IMR-90 (cell line): ENCODE measurements around the gene FOXN3.

Experiments
- FOS ChIP-seq: fragments of 150-350 bp; IDR thresholded peaks from 2 replicates; pipeline ENCODE4 v1.6.1; 2016; ENCODE audit warnings: low read depth, low read length
- MXI1 ChIP-seq: IDR thresholded peaks from 2 replicates; pipeline ENCODE4 v1.6.1; 2012; ENCODE audit warnings: low read depth, mild to moderate bottlenecking, low read length, moderate library complexity, borderline replicate concordance
- NFE2L2 ChIP-seq: fragments of 150-350 bp; IDR thresholded peaks from 2 replicates; pipeline ENCODE4 v1.6.1; 2016; ENCODE audit warnings: low read depth, mild to moderate bottlenecking, low read length
- POLR2A ChIP-seq: IDR thresholded peaks from 2 replicates; pipeline ENCODE4 v1.6.1; 2012; ENCODE audit warnings: mild to moderate bottlenecking, low read depth, low read length
- RAD21 ChIP-seq: IDR thresholded peaks from 2 replicates; pipeline ENCODE4 v1.6.1; 2012; ENCODE audit warnings: low read length, improper control_type of control experiment
- RCOR1 ChIP-seq: IDR thresholded peaks from 2 replicates; pipeline ENCODE4 v1.6.1; 2012; ENCODE audit warnings: mild to moderate bottlenecking, low read length, improper control_type of control experiment; ENCODE audit not compliant: insufficient replicate concordance
- RFX5 ChIP-seq: IDR thresholded peaks from 2 replicates; pipeline ENCODE4 v1.8.0; 2012; ENCODE audit warnings: low read depth, mild to moderate bottlenecking, low read length, moderate library complexity
- TF ChIP-seq, protein P1 (sequence below): conservative IDR thresholded peaks from 2 replicates; pipeline ENCODE4 v1.5.1; 2012; ENCODE audit warnings: mild to moderate bottlenecking, low read depth, low read length, improper control_type of control experiment
- TF ChIP-seq, protein P2 (sequence below): fragments of 150-350 bp; IDR thresholded peaks from 2 replicates; pipeline ENCODE4 v1.6.1; 2016; ENCODE audit warnings: low read depth, mild to moderate bottlenecking, low read length, moderate library complexity, borderline replicate concordance
- TF ChIP-seq, protein P3 (sequence below): fragments of 150-350 bp; IDR thresholded peaks from 2 replicates; pipeline ENCODE4 v1.6.1; 2017; ENCODE audit warnings: mild to moderate bottlenecking, antibody characterized with exemption, low read length, low read depth

DNA sequence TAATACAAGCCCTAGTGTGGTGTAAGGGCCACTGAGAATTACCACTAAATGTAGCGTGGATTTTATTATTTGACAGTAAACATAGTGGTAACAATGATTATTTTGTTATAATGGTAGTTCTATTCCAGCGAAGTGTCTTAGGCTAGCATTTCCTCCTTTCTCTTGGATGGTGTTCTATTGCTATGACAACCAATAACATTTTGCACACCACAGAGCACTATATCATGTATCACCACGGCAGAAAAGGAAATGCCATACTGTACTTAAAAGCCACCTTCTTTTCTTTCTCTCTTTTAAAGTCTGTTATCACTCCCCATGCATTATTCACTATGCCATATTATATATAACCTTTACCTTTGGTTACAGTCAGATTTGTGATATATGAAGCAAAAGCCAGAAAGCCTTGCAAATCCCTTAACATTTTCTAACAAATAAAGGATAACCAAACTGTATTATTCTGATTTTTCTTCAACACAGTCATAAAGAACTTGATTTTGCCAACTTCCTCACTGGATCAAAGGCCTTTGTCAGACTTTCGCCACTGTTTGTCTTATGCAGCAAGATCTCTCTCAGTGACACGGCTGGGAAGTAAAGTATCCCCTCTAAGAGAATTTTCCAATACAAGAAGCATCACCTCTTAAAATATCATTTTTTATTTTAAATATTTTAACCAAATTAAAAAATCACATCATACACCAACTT is 195.8 kb downstream of the FOXN3 start:
- TF ChIP-seq, protein P1, sequence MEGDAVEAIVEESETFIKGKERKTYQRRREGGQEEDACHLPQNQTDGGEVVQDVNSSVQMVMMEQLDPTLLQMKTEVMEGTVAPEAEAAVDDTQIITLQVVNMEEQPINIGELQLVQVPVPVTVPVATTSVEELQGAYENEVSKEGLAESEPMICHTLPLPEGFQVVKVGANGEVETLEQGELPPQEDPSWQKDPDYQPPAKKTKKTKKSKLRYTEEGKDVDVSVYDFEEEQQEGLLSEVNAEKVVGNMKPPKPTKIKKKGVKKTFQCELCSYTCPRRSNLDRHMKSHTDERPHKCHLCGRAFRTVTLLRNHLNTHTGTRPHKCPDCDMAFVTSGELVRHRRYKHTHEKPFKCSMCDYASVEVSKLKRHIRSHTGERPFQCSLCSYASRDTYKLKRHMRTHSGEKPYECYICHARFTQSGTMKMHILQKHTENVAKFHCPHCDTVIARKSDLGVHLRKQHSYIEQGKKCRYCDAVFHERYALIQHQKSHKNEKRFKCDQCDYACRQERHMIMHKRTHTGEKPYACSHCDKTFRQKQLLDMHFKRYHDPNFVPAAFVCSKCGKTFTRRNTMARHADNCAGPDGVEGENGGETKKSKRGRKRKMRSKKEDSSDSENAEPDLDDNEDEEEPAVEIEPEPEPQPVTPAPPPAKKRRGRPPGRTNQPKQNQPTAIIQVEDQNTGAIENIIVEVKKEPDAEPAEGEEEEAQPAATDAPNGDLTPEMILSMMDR, result no peak
- TF ChIP-seq FOS (no peak), MXI1 (no peak), POLR2A (no peak), RCOR1 (no peak), RFX5 (no peak), NFE2L2 (no peak), RAD21 (no peak; the same call in 1 of the 2 replicates)
- TF ChIP-seq, protein P2, sequence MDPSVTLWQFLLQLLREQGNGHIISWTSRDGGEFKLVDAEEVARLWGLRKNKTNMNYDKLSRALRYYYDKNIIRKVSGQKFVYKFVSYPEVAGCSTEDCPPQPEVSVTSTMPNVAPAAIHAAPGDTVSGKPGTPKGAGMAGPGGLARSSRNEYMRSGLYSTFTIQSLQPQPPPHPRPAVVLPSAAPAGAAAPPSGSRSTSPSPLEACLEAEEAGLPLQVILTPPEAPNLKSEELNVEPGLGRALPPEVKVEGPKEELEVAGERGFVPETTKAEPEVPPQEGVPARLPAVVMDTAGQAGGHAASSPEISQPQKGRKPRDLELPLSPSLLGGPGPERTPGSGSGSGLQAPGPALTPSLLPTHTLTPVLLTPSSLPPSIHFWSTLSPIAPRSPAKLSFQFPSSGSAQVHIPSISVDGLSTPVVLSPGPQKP, result no peak
- TF ChIP-seq, protein P3, sequence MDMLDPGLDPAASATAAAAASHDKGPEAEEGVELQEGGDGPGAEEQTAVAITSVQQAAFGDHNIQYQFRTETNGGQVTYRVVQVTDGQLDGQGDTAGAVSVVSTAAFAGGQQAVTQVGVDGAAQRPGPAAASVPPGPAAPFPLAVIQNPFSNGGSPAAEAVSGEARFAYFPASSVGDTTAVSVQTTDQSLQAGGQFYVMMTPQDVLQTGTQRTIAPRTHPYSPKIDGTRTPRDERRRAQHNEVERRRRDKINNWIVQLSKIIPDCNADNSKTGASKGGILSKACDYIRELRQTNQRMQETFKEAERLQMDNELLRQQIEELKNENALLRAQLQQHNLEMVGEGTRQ, result no peak
